ENCODE data around the gene GMDS. TPM values are rescaled to one million over a fixed set of nuclear protein-coding genes. Genes with fewer than 3 reads are reported as not detected.

The GMDS gene
- total and polyA plus RNA-seq, 9 donors, result 6.6 to 20.6 (median 11.0) TPM

DNA sequence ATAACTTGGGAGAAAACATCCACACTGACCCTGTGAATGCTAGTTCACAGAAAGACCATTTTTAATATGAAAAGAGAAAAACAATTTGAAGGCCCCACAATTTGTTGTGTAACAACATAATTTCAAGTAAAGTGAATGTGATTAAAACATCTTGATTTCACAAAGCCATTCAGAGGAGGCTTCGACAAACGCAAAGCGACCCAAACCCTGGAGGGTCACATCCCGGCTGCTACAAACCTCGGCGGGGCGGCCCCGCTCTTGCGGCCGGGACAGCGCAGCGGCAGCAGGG lies 621.7 kb downstream of the GMDS start:
- TF ChIP-seq, protein P1, sequence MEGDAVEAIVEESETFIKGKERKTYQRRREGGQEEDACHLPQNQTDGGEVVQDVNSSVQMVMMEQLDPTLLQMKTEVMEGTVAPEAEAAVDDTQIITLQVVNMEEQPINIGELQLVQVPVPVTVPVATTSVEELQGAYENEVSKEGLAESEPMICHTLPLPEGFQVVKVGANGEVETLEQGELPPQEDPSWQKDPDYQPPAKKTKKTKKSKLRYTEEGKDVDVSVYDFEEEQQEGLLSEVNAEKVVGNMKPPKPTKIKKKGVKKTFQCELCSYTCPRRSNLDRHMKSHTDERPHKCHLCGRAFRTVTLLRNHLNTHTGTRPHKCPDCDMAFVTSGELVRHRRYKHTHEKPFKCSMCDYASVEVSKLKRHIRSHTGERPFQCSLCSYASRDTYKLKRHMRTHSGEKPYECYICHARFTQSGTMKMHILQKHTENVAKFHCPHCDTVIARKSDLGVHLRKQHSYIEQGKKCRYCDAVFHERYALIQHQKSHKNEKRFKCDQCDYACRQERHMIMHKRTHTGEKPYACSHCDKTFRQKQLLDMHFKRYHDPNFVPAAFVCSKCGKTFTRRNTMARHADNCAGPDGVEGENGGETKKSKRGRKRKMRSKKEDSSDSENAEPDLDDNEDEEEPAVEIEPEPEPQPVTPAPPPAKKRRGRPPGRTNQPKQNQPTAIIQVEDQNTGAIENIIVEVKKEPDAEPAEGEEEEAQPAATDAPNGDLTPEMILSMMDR (IDR thresholded peaks at IDR 0.05), result no peak
- no peak for TF ChIP-seq EP300 (IDR thresholded peaks at IDR 0.05)
- TF ChIP-seq POLR2A (IDR thresholded peaks at IDR 0.05), result no peak
- Histone ChIP-seq H3K36me3 (no peaks in the 10 kb centered on the region), H3K27ac (no peak overlapping the region), H3K4me1 (ENCODE audit: insufficient read depth) (peaks cover 2% of the 10 kb centered on the region), H3K27me3 (no peaks in the 10 kb centered on the region), H3K9me3 (no peaks in the 10 kb centered on the region), H3K4me3 (no peak overlapping the region)
- DNase-seq, result no peak
- intact Hi-C loops (cut with DNase I), result no loop called here
- WGBS, 3 donors, result 84 to 96% (median 90%) methylated on average over 12 of the region's 12 CpGs

DNA sequence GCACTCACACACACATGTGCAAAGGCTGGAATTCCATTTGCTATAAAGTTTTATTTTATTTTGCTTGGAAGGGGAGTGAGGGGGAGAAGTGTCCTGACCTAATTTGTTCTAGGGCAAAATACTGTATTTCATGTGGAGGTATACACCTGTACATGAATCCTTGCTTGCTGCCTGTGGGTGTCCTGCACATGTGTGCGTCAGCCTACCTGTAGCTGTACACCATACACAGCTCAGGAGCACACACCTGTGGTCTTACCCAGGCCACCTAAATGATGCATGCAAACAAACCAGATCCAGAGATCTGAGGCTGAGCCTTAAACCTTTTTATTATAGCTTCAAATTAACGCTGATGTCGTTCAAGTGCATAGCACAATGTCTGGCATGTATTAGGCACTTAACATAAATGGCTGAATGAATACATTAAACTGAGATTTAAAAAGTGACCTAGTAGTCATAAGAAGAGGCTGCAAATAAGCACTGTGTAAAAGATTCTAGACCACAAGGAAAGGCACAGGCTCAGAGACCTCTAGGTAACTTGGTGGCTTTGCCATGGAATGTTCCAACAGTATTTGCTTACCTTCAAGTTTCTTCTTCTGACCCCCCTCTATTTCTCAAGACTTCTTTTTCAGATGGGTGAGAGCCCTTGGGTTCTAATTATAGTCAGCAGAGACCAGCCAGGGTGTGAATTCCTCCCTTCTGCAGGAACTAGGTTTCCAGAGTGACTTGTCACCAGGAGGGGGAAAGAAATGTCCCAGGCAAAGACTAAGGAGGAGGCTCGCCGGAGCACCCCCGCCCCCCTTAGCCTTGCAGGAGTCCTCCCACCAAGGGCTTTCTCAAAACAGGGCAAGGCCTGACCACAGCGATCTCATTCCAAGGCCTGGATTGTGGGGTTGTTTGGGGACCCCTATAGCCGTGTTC lies 622.3 kb downstream of the GMDS start:
- Histone ChIP-seq H3K27me3 (no peaks in the 10 kb centered on the region), H3K9me3 (no peaks in the 10 kb centered on the region), H3K36me3 (no peaks in the 10 kb centered on the region), H3K4me3 (no peak overlapping the region), H3K27ac (no peak overlapping the region), H3K4me1 (ENCODE audit: insufficient read depth) (peaks cover 2% of the 10 kb centered on the region)
- intact Hi-C loops (cut with DNase I), result no loop called here
- WGBS, 3 donors, result 93 to 95% (median 95%) methylated on average over 8 of the region's 8 CpGs
- no peak for DNase-seq
- TF ChIP-seq EP300 (IDR thresholded peaks at IDR 0.05) (no peak), POLR2A (IDR thresholded peaks at IDR 0.05) (no peak)
- TF ChIP-seq, protein P1 (IDR thresholded peaks at IDR 0.05), result no peak

DNA sequence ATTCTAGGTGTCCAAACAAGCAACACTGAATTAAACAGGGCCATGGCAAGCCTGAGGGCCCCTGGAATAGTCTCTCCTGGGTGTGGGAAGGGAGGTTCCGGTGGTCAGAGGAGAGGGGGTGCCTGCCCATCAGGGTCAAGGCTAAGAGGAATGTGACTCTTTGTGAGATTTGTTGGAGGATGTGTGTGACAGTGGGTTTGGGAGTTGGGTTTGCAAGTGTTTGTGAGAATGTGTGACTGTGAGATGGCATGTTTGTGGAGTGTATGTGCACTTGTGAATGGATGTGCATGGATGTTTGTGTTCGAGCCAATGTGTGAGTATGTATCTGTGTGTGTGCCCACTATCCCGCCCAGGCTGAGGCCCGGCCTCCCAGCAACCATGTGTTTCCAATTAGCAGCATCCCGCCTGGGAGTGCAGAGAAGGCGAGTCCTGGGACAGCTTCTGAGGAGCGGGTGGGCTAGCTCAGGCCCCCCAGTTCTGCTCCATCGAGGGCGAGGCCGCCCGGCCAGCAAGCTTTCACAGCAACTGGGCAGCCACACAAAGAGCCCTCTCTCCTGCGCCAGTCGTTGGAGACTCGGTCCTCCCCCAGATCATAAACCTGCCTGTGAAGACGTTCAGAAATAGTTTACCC lies 623.1 kb downstream of the GMDS start:
- no peak overlapping the region for H3K4me3 ChIP-seq
- peaks cover 2% of the 10 kb centered on the region for H3K4me1 ChIP-seq (ENCODE audit: insufficient read depth)
- H3K36me3 ChIP-seq, result no peaks in the 10 kb centered on the region
- H3K27ac ChIP-seq, result no peak overlapping the region
- DNase-seq, result no peak
- H3K9me3 ChIP-seq, result no peaks in the 10 kb centered on the region
- H3K27me3 ChIP-seq, result no peaks in the 10 kb centered on the region
- intact Hi-C loops (cut with DNase I), result no loop called here
- TF ChIP-seq EP300 (IDR thresholded peaks at IDR 0.05) (no peak), POLR2A (IDR thresholded peaks at IDR 0.05) (no peak)
- TF ChIP-seq, protein P1 (IDR thresholded peaks at IDR 0.05), result no peak
- 86 to 92% (median 87%) methylated on average over 15 of the region's 15 CpGs for WGBS, 3 donors

- no peak overlapping the region for H3K27ac ChIP-seq
- TF ChIP-seq, protein P1 (IDR thresholded peaks at IDR 0.05), result no peak
- no peak for TF ChIP-seq POLR2A (IDR thresholded peaks at IDR 0.05)
- TF ChIP-seq EP300 (IDR thresholded peaks at IDR 0.05), result no peak
- H3K36me3 ChIP-seq, result no peaks in the 10 kb centered on the region
- H3K4me1 ChIP-seq (ENCODE audit: insufficient read depth), result peaks cover 2% of the 10 kb centered on the region
- 92 to 97% (median 96%) methylated on average over 30 of the region's 30 CpGs for WGBS, 3 donors
- no peak overlapping the region for H3K4me3 ChIP-seq
- intact Hi-C loops (cut with DNase I), result no loop called here
- no peak for DNase-seq
- no peaks in the 10 kb centered on the region for H3K27me3 ChIP-seq
- H3K9me3 ChIP-seq, result no peaks in the 10 kb centered on the region
These were observed 624.2 kb downstream of the GMDS start for GRCh38 chr6:1621070-1621701.

All from ovary (tissue), 9 donors.